ENCODE measurements around the gene MGLL. TPM values are rescaled to one million over a fixed set of nuclear protein-coding genes. Genes with fewer than 3 reads are reported as not detected.

Gene MGLL
- total and polyA plus RNA-seq, 9 of the 15 experiments (the other 6 are each of a cell fraction or from before 2014, with no cell fraction given) = 0.12 to 0.32 (median 0.18) TPM; not detected in 6

GRCh38 chr3:127763337-127763736, 59.0 kb downstream of the MGLL start (continued):
- no peak for TF ChIP-seq ZNF407 (IDR thresholded peaks at IDR 0.05; ENCODE audit: low read depth)
- TF ChIP-seq HMG20B (CRISPR knock-in tag; IDR thresholded peaks at IDR 0.05) = no peak
- TF ChIP-seq ZNF134 (CRISPR knock-in tag; conservative IDR thresholded peaks at IDR 0.05) = no peak
- TF ChIP-seq ZNF79 (CRISPR knock-in tag; IDR thresholded peaks at IDR 0.05; ENCODE audit: low read depth) = no peak
- no peak for TF ChIP-seq PML (IDR thresholded peaks at IDR 0.05; ENCODE audit: low read length)
